Ishikawa (cell line): ENCODE measurements around the gene CEMIP.
A peak's percentile ranks its signal among the peaks of the same experiment; 100 is the strongest.

Experiments used
- CEBPB ChIP-seq: IDR thresholded peaks from 2 replicates; pipeline ENCODE4 v1.6.1; 2012
- CREB1 ChIP-seq: IDR thresholded peaks from 2 replicates; pipeline ENCODE4 v1.6.1; 2012; ENCODE audit warnings: low read depth
- EGR1 ChIP-seq: IDR thresholded peaks from 2 replicates; pipeline ENCODE4 v1.6.1; 2012
- EP300 ChIP-seq: IDR thresholded peaks from 2 replicates; pipeline ENCODE4 v1.6.1; 2012; ENCODE audit warnings: borderline replicate concordance
- FOXM1 ChIP-seq: IDR thresholded peaks from 2 replicates; pipeline ENCODE4 v1.6.1; 2012; ENCODE audit warnings: low read depth, borderline replicate concordance
- NFIC ChIP-seq: IDR thresholded peaks from 2 replicates; pipeline ENCODE4 v1.6.1; 2012
- RAD21 ChIP-seq: IDR thresholded peaks from 2 replicates; pipeline ENCODE4 v1.6.1; 2012; ENCODE audit warnings: low read depth
- TAF1 ChIP-seq: IDR thresholded peaks from 2 replicates; pipeline ENCODE4 v1.6.1; 2012; ENCODE audit warnings: low read depth, mild to moderate bottlenecking
- TCF12 ChIP-seq: IDR thresholded peaks from 2 replicates; pipeline ENCODE4 v1.6.1; 2012; ENCODE audit warnings: low read depth
- TEAD4 ChIP-seq: IDR thresholded peaks from 2 replicates; pipeline ENCODE4 v1.6.1; 2012
- YY1 ChIP-seq: IDR thresholded peaks from 2 replicates; pipeline ENCODE4 v1.6.1; 2012; ENCODE audit warnings: low read depth
- ZBTB7A ChIP-seq: IDR thresholded peaks from 2 replicates; pipeline ENCODE4 v1.6.1; 2012; ENCODE audit warnings: low read depth
- TF ChIP-seq, protein P1 (sequence below): IDR thresholded peaks from 2 replicates; pipeline ENCODE4 v1.6.1; 2012; ENCODE audit warnings: low read depth, mild to moderate bottlenecking
- TF ChIP-seq, protein P2 (sequence below): IDR thresholded peaks from 2 replicates; pipeline ENCODE4 v1.6.1; 2012
- TF ChIP-seq, protein P3 (sequence below): IDR thresholded peaks from 2 replicates; pipeline ENCODE4 v1.6.1; 2012

CEMIP gene

DNA sequence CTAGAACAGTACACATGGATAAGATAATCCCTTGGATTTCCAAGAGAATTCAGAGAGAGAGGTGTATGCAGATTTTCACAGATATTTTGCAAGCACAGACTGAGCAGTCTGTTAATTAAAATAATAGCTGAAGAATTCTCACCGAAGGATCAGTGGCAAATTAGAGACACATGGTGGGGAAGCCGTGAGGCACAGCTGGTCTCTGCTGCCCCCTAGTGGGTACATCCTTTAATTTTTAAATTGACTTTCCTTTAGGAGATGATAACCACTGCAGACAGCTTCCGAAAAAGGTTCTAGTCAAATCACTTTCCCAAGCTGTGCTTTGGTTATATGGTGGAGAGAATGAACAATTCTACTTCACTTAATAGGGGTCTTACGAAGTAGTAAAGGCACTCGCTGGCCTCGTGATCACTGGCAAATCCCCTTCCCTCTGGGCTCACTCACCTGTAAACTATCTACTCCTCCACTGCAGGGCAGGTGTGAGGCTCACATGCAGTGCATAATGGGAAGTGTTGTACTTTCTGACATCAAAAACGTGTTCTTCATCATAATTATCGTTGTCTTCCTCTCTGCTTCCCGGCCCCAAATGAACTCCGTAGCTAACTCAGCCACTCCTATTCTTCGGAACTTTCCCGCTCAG is 191.0 kb downstream of the CEMIP start:
- TF ChIP-seq, protein P1, sequence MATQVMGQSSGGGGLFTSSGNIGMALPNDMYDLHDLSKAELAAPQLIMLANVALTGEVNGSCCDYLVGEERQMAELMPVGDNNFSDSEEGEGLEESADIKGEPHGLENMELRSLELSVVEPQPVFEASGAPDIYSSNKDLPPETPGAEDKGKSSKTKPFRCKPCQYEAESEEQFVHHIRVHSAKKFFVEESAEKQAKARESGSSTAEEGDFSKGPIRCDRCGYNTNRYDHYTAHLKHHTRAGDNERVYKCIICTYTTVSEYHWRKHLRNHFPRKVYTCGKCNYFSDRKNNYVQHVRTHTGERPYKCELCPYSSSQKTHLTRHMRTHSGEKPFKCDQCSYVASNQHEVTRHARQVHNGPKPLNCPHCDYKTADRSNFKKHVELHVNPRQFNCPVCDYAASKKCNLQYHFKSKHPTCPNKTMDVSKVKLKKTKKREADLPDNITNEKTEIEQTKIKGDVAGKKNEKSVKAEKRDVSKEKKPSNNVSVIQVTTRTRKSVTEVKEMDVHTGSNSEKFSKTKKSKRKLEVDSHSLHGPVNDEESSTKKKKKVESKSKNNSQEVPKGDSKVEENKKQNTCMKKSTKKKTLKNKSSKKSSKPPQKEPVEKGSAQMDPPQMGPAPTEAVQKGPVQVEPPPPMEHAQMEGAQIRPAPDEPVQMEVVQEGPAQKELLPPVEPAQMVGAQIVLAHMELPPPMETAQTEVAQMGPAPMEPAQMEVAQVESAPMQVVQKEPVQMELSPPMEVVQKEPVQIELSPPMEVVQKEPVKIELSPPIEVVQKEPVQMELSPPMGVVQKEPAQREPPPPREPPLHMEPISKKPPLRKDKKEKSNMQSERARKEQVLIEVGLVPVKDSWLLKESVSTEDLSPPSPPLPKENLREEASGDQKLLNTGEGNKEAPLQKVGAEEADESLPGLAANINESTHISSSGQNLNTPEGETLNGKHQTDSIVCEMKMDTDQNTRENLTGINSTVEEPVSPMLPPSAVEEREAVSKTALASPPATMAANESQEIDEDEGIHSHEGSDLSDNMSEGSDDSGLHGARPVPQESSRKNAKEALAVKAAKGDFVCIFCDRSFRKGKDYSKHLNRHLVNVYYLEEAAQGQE, result no peak
- no peak for TF ChIP-seq NFIC
- TF ChIP-seq, protein P2, sequence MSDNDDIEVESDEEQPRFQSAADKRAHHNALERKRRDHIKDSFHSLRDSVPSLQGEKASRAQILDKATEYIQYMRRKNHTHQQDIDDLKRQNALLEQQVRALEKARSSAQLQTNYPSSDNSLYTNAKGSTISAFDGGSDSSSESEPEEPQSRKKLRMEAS, result peak; percentile 56; the same call in 1 of the 2 replicates
- peak; percentile 92 for TF ChIP-seq RAD21

DNA sequence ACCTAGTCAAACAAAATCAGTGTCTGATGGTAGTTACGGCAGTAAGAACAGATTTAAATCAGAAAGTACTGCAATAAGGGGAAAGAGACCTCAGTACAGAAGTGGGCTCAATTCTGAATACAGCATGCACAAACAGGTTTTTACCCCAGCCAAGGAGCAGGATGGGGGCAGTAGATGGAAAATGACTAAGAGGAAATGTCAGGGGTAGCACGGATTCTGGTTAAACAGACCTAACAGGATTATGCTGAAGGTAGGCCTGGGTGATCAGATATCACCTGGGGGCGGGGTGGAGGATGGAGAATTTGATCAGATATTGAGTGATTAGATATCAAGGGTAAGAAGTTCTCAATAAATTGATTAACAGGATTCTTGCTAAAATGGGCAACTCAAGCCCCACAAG is 191.5 kb downstream of the CEMIP start:
- TF ChIP-seq NFIC (no peak), EP300 (no peak), FOXM1 (no peak), EGR1 (no peak), CREB1 (no peak), TAF1 (no peak)

DNA sequence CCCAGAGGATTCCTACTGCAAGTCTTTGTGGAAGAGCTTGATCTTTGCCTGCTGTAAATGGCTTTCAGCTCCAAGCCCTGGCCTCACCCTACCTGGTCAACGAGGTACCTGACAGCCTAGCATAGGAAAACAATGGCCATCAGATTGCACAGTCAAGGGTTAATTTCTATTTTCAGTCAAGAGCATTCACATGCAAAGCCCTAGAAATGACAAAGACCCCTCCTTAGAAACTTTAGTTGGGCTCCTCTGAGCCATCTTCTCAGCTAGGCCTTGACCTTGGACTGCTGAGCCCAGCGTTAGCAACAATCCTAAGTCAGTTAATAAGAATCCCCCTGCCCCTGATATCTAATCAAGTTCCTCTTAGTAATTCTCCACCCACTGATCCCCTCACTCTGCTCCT is 192.0 kb downstream of the CEMIP start:
- TF ChIP-seq FOXM1 (no peak), NFIC (no peak), TAF1 (no peak), EGR1 (no peak)
- TF ChIP-seq, protein P2, result no peak

DNA sequence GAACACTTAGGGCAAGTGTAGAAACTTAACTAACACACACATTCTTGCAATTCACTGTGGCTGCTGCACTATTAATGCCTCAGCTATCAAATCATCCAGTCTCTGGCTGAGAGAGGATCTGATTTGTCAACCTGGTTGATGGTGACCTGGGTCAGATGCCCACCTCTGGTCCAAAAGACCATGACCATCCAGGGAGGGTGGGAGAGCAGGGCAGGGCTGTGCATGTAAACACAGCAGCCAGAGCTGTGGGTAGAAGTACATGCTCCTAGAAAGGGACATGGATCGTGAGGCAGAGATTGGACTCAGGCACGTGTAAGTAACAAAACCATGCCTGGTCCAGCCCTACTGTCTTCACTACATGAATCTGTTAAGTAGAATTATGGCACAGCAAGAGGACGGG is 193.1 kb downstream of the CEMIP start:
- TF ChIP-seq, protein P3, sequence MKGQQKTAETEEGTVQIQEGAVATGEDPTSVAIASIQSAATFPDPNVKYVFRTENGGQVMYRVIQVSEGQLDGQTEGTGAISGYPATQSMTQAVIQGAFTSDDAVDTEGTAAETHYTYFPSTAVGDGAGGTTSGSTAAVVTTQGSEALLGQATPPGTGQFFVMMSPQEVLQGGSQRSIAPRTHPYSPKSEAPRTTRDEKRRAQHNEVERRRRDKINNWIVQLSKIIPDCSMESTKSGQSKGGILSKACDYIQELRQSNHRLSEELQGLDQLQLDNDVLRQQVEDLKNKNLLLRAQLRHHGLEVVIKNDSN, result no peak
- TF ChIP-seq CREB1 (no peak), TEAD4 (no peak), CEBPB (no peak), NFIC (no peak), EGR1 (no peak), YY1 (no peak), TCF12 (no peak), FOXM1 (no peak), ZBTB7A (no peak), TAF1 (no peak), EP300 (no peak), RAD21 (no peak)
- TF ChIP-seq, protein P2, result no peak
- TF ChIP-seq, protein P1, result no peak

DNA sequence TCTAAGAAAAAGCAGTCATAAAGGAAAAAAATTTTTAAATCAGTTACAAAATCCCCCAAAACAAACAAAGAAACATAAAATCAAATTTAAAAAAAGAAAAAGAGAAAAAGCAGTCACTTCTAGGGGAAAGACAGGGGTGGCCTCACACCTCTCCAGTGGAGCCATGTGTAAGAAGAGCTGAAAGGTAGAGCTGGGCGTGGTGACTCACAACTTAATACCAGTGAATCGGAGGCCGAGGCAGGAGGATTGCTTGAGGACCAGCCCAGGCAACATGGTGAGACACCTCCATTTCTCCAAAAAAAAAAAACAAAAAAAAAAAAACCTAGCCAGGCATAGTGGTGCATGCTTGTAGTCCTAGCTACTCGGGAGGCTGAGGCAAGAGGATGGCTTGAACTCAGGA is 195.7 kb downstream of the CEMIP start:
- TF ChIP-seq YY1, result no peak
- no peak for TF ChIP-seq EGR1

DNA sequence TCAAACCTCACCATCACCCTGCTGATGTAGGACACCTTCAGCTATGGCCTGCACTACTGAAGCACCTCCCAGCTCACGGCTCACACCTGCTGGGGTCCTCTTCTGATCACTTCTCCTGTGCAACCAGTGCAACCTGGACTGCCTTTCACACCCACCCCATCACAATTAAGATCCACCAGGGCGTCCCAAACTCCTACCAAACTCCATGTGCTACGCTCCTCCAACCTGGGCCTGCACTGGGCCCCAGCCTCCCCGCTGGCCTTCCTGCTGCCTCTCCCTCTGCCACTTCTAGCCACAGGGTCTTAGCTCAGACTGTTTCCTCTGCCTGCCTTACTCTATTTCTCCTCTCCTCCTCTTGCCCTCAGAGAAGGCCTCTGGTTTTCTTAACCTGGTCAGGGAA is 197.7 kb downstream of the CEMIP start:
- TF ChIP-seq CEBPB, result no peak
- TF ChIP-seq RAD21, result no peak
- TF ChIP-seq ZBTB7A, result no peak
- TF ChIP-seq, protein P1, result no peak
- TF ChIP-seq, protein P2, result no peak
- TF ChIP-seq, protein P3, result no peak
- TF ChIP-seq TEAD4, result no peak
- TF ChIP-seq TAF1, result no peak
- TF ChIP-seq EGR1, result no peak
- TF ChIP-seq CREB1, result no peak
- no peak for TF ChIP-seq NFIC
- no peak for TF ChIP-seq TCF12
- no peak for TF ChIP-seq YY1
- TF ChIP-seq FOXM1, result no peak
- no peak for TF ChIP-seq EP300
